K562 (cell line): Measurements from ENCODE around the gene CD226. TPM values are rescaled to one million over a fixed set of nuclear protein-coding genes. Genes with fewer than 3 reads are reported as not detected.

Experiments used
- ATAC-seq: fragments of 200-7000 bp; cut with Tn5 transposase; 3 replicates; pipeline ENCODE4 v1.9.1; 2020; ENCODE audit warnings: moderate library complexity
- BruUV-seq: library from RNA; stranded (reverse); fragments of 400-500 nt; replicated peaks from 2 replicates; lab custom pipeline; 2021; lab: Mats Ljungman, UMichigan
- CTCF ChIA-PET: fragments of 300-600 bp; formaldehyde crosslinking; extraction: SDS; loops from one replicate; lab custom pipeline; 2021; ENCODE audit warnings: low intra/inter-chr PET ratio; lab: Yijun Ruan, JAX
- POLR2A ChIA-PET: fragments of 300-600, 350-650 bp; sonication (Branson Sonifier 250); formaldehyde crosslinking; extraction: SDS; loops from one replicate; lab custom pipeline; 2021; ENCODE audit warnings: antibody characterized with exemption, inconsistent platforms; lab: Yijun Ruan, JAX
- DNase-seq, 4 experiments: peaks; one replicate each; pipeline versions ENCODE4 v3.0.0 to v3.0.0-alpha.2; 2011 to 2018; ENCODE audit warnings: low spot score in 3 of 4, mixed read lengths in 3 of 4; ENCODE audit errors: extremely low read depth in 1 of 4
- FAIRE-seq: peaks from 2 replicates; lab custom pipeline; 2011; peaks lifted over from hg19 to GRCh38; lab: Jason Lieb, UNC
- H2AFZ ChIP-seq: 2 replicates; pipeline ENCODE4 v1.6.0; 2011; ENCODE audit warnings: low read depth, low read length, control low read depth, inconsistent platforms
- H3K27ac ChIP-seq: fragments of 200-600 bp; 3 replicates; pipeline ENCODE4 v1.8.0; 2011; ENCODE audit warnings: low read depth, mild to moderate bottlenecking, control low read depth, inconsistent platforms, low read length, moderate library complexity, mixed read lengths; ENCODE audit errors: extremely low read depth
- H3K27me3 ChIP-seq, 2 experiments: fragments of 300-600 bp in 1 of 2; 2 replicates in 1 of 2; 3 replicates in 1 of 2; pipeline versions ENCODE4 v1.6.0 to v1.8.0; 2011; ENCODE audit warnings: inconsistent platforms in 2 of 2, low read length in 2 of 2, mild to moderate bottlenecking in 1 of 2, mixed read lengths in 1 of 2, moderate library complexity in 1 of 2; ENCODE audit not compliant: control insufficient read depth in 2 of 2, insufficient read depth in 2 of 2
- H3K36me3 ChIP-seq: fragments of 300-600 bp; 3 replicates; pipeline ENCODE4 v1.8.0; 2011; ENCODE audit warnings: mild to moderate bottlenecking, low read length, inconsistent platforms; ENCODE audit not compliant: control insufficient read depth, insufficient read depth
- H3K4me1 ChIP-seq, 2 experiments: fragments of 200-600 bp in 1 of 2; replicated peaks in 1 of 2; 2 replicates in 1 of 2; 3 replicates in 1 of 2; pipeline versions ENCODE4 v1.5.1 to v1.8.0; 2011; ENCODE audit warnings: inconsistent platforms in 2 of 2, low read length in 2 of 2, mild to moderate bottlenecking in 1 of 2, mixed read lengths in 1 of 2, moderate library complexity in 1 of 2; ENCODE audit not compliant: control insufficient read depth in 2 of 2, insufficient read depth in 2 of 2
- H3K4me2 ChIP-seq: 2 replicates; pipeline ENCODE4 v1.6.1; 2011; ENCODE audit warnings: low read length, control low read depth, inconsistent platforms, mixed read lengths; ENCODE audit not compliant: insufficient read depth
- H3K4me3 ChIP-seq: fragments of 200-600 bp; sonication (generic), shearing (Covaris generic); 2 replicates; pipeline ENCODE4 v1.5.1; 2016; ENCODE audit warnings: control low read depth, inconsistent platforms
- H3K79me2 ChIP-seq: fragments of 200-600 bp; 3 replicates; pipeline ENCODE4 v1.8.0; 2011; ENCODE audit warnings: low read length, inconsistent platforms; ENCODE audit not compliant: control insufficient read depth, insufficient read depth
- H3K9ac ChIP-seq, 2 experiments: 2 replicates each; pipeline versions ENCODE4 v1.6.0 to v1.6.1; 2011; ENCODE audit warnings: low read depth in 2 of 2, low read length in 2 of 2, control low read depth in 1 of 2, inconsistent platforms in 1 of 2, mild to moderate bottlenecking in 1 of 2, mixed read lengths in 1 of 2; ENCODE audit not compliant: insufficient read depth in 1 of 2
- H3K9me1 ChIP-seq: one replicate; pipeline ENCODE4 v1.6.0; 2011; ENCODE audit warnings: inconsistent platforms, mild to moderate bottlenecking, low read length, moderate library complexity; ENCODE audit not compliant: control insufficient read depth, insufficient read depth
- H3K9me3 ChIP-seq: replicated peaks from 2 replicates; pipeline ENCODE4 v1.5.1; 2011; ENCODE audit warnings: low read depth, low read length, inconsistent platforms; ENCODE audit not compliant: control insufficient read depth, insufficient read depth
- H4K20me1 ChIP-seq: replicated peaks from 2 replicates; pipeline ENCODE4 v1.6.1; 2011; ENCODE audit warnings: low read length, inconsistent platforms, mixed read lengths; ENCODE audit not compliant: control insufficient read depth, insufficient read depth
- ESRRA ChIP-seq: fragments of 450-650 bp; IDR thresholded peaks from 2 replicates; pipeline ENCODE4 v1.6.1; 2014; ENCODE audit warnings: low read depth, mild to moderate bottlenecking, moderate library complexity, borderline replicate concordance
- FOXO4 ChIP-seq: fragments of 450-650 bp; formaldehyde crosslinking; IDR thresholded peaks from 2 replicates; pipeline ENCODE4 v1.4.0; 2020; ENCODE audit warnings: mild to moderate bottlenecking, moderate library complexity
- SMARCA5 ChIP-seq: fragments of 450-650 bp; IDR thresholded peaks from 2 replicates; pipeline ENCODE4 v1.6.1; 2016
- ZNF133 ChIP-seq: fragments of 250-450 bp; sonication (Bioruptor Pico); IDR thresholded peaks from 2 replicates; pipeline ENCODE4 v1.4.0; 2020; ENCODE audit warnings: mild to moderate bottlenecking
- ZNF639 ChIP-seq, 2 experiments: fragments of 200-800 bp in 1 of 2; sonication (Bioruptor generic) in 1 of 2; sonication (generic) in 1 of 2; formaldehyde crosslinking in 1 of 2; IDR thresholded peaks in 1 of 2; conservative IDR thresholded peaks in 1 of 2; 2 replicates each; pipeline versions ENCODE4 v1.5.0 to v1.6.1; 2016 to 2020; ENCODE audit warnings: missing compliant biosample characterization in 1 of 2, missing genetic modification characterization in 1 of 2, missing genetic modification reagents in 1 of 2
- WGBS: fragments of 100-300 bp; shearing (Covaris generic); methylation state at CpG from one replicate; pipeline ENCODE4 v1.1.6; 2016; ENCODE audit warnings: low coverage, mixed read lengths; ENCODE audit not compliant: insufficient coverage; ENCODE audit errors: missing lambda C conversion rate; 5-methylcytosine and 5-hydroxymethylcytosine counted together
- in situ Hi-C: fragments of 300-500 bp; cut with MboI; formaldehyde crosslinking; loops from 4 replicates; pipeline ENCODE4 v1.15.0; 2018; ENCODE audit warnings: inconsistent platforms, mixed read lengths
- intact Hi-C: fragments of 100-400 bp; cut with micrococcal nuclease; formaldehyde crosslinking; loops from 2 replicates; pipeline ENCODE4 v1.14.2; 2022
- polyA plus RNA-seq, 8 experiments: library from polyadenylated mRNA; depleted of rRNA in 4 of 8; stranded (reverse) in 5 of 8; unstranded in 3 of 8; fragments of >200 nt; fragmentation: Nextera tagmentation in 2 of 8; fragmentation: Illumina TruSeq in 1 of 8; extraction: Ambion mirVana in 2 of 8; extraction: Trizol in 1 of 8; gene quantifications; 2 replicates each; pipeline versions ENCODE4 v1.2.1 to v1.2.3, GENCODE V29; 2011 to 2014; ENCODE audit warnings: inconsistent platforms in 1 of 8, missing spikeins in 1 of 8
- total RNA-seq, 7 experiments: library from RNA; depleted of rRNA in 6 of 7; stranded (reverse); fragments of >200 nt in 6 of 7; fragmentation: Illumina TruSeq in 2 of 7; extraction: Trizol in 2 of 7; gene quantifications; 2 replicates each; pipeline versions ENCODE4 v1.2.1 to v1.2.3, GENCODE V29; 2011 to 2021; ENCODE audit warnings: low replicate concordance in 1 of 7
- TF ChIP-seq, protein P1 (sequence below): fragments of 450-650 bp; IDR thresholded peaks from 2 replicates; pipeline ENCODE4 v1.6.1; 2016; ENCODE audit warnings: low read depth, mild to moderate bottlenecking, moderate library complexity

Gene CD226
- total and polyA plus RNA-seq, 9 of the 15 experiments (the other 6 are each of a cell fraction or from before 2014, with no cell fraction given): 0.32 to 1.7 (median 0.80) TPM

GRCh38 chr18:69854455-69854854 lies 93.2 kb downstream of the CD226 start:
- H3K9me1 ChIP-seq: no peaks in the 10 kb centered on the region
- intact Hi-C loops (no loop called here), in situ Hi-C loops (no loop called here)
- H3K9me3 ChIP-seq: no peaks in the 10 kb centered on the region
- no peak overlapping the region for H3K27ac ChIP-seq
- H3K79me2 ChIP-seq: no peaks in the 10 kb centered on the region
- no peaks in the 10 kb centered on the region for H4K20me1 ChIP-seq
- H3K36me3 ChIP-seq: no peaks in the 10 kb centered on the region
- H3K4me3 ChIP-seq: no peak overlapping the region
- DNase-seq (no peak), ATAC-seq (no peak), FAIRE-seq (no peak)
- POLR2A ChIA-PET: no interaction called here
- WGBS: 0% methylated on average over 1 of the region's 1 CpG
- BruUV-seq: no TSS peak
- TF ChIP-seq ESRRA (no peak), SMARCA5 (no peak), ZNF133 (no peak)
- H3K9ac ChIP-seq: no peak overlapping the region
- H3K4me2 ChIP-seq: no peak overlapping the region
- H3K4me1 ChIP-seq: no peaks in the 10 kb centered on the region
- CTCF ChIA-PET: no interaction called here
- no peak overlapping the region for H2AFZ ChIP-seq
- H3K27me3 ChIP-seq: no peaks in the 10 kb centered on the region

GRCh38 chr18:69853051-69853450 lies 94.6 kb downstream of the CD226 start:
- H3K27me3 ChIP-seq: no peaks in the 10 kb centered on the region
- TF ChIP-seq ZNF639 (CRISPR knock-in tag; conservative IDR thresholded peaks at IDR 0.05 in 1 of 2, IDR thresholded peaks at IDR 0.05 in 1 of 2): no peak
- TF ChIP-seq FOXO4: no peak
- TF ChIP-seq, protein P1, sequence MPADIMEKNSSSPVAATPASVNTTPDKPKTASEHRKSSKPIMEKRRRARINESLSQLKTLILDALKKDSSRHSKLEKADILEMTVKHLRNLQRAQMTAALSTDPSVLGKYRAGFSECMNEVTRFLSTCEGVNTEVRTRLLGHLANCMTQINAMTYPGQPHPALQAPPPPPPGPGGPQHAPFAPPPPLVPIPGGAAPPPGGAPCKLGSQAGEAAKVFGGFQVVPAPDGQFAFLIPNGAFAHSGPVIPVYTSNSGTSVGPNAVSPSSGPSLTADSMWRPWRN: no peak
- TF ChIP-seq, all 486 proteins: peak for 0
- no peaks in the 10 kb centered on the region for H3K9me1 ChIP-seq
- no peak overlapping the region for H2AFZ ChIP-seq
- 3% methylated on average over 4 of the region's 4 CpGs for WGBS
- no peak overlapping the region for H3K4me2 ChIP-seq
- no peak for DNase-seq
- no peaks in the 10 kb centered on the region for H3K36me3 ChIP-seq
- ChIA-PET CTCF (no interaction called here), POLR2A (no interaction called here)
- in situ Hi-C loops (no loop called here), intact Hi-C loops (no loop called here)
- FAIRE-seq: no peak
- no peaks in the 10 kb centered on the region for H3K4me1 ChIP-seq
- no peaks in the 10 kb centered on the region for H3K79me2 ChIP-seq
- H3K9me3 ChIP-seq: no peaks in the 10 kb centered on the region
- no peaks in the 10 kb centered on the region for H4K20me1 ChIP-seq
- BruUV-seq: no TSS peak
- no peak overlapping the region for H3K9ac ChIP-seq
- ATAC-seq: no peak
- no peak overlapping the region for H3K27ac ChIP-seq
- no peak overlapping the region for H3K4me3 ChIP-seq
